Hematopoietic multipotent progenitor cell treated with erythropoietin and hydrocortisone succinate and interleukin-3 and kit ligand, for 6 days (in vitro differentiated cells): ENCODE results near the gene SYVN1.
"Not testable (repeated sequence)": the region's sequence is repeated elsewhere in the genome, so short reads cannot be mapped to it uniquely, and the experiment has no call there.

ENCODE experiments used
- DNase-seq: peaks from one replicate; pipeline ENCODE4 v3.0.0-alpha.2; 2015

SYVN1 gene

DNA sequence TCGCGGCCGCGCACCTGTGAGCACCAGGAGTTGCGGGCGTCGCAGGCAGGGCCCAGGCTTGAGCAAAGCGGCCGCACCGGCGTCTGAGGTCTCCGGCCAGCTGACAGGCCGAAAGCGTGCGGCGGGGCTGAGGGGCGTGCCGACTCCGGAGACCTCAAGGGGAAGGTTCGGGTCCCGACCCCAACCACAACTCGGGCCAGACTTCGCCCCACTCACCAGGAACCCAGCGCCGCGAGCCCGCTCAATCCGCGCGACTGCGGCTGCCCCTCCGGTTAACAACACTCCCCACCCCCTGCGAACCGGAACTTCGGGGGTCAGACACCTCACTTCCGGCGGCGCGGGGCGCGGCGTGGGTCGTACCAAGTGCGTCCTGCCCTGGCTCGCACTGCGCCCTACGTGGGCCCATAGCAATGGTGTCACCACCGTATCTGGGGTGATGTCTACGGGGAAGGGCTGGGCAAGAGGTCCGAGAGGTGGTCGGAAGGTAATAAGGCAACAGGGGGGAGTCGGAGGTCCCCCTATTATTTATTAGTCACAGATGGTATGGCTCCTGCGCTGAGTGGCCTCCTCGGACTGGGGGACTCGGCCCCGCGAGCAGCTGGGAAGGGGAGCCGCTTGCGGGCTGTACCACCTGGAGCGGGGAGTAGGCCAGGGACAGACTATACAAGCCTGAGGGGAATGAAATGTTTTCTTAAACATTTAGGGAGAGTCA is at the start of gene SYVN1:
Gene SYVN1 (minus strand): TSS at position 280 of the 712 bp plus-strand sequence. CDS start 918 bp downstream, outside the sequence.
- peak; percentile 94 for DNase-seq

DNA sequence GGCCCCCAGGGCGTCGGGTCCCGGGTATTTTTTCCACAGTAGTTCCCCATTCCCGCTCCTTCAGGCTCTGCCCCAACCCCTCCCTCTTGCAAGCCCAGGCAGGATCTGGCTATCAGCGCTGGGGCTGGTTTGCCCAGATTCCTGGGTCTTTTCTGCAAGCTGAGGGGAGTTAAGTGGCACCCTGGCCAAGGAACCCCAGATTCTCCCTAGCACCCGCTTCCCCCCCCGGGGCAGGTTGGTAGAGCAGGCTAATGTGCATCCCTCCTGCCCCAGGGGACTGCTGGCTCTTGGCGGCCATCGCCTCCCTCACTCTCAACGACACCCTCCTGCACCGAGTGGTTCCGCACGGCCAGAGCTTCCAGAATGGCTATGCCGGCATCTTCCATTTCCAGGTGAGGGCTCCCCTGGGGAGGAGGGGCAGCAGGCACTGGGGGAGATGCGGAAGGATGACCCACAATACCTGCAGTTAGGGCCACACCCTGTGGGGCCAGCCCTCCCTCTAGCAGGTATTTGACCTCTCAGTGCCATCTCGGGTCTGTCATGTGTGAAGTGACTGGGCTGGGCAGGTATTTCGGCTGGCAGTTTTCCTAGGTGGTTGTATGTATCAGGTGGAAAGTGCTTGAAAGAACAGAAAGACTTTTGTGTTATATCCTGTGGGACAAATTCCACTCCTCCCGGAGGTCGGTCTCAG is 49.0 kb upstream of the SYVN1 start:
- no peak for DNase-seq

DNA sequence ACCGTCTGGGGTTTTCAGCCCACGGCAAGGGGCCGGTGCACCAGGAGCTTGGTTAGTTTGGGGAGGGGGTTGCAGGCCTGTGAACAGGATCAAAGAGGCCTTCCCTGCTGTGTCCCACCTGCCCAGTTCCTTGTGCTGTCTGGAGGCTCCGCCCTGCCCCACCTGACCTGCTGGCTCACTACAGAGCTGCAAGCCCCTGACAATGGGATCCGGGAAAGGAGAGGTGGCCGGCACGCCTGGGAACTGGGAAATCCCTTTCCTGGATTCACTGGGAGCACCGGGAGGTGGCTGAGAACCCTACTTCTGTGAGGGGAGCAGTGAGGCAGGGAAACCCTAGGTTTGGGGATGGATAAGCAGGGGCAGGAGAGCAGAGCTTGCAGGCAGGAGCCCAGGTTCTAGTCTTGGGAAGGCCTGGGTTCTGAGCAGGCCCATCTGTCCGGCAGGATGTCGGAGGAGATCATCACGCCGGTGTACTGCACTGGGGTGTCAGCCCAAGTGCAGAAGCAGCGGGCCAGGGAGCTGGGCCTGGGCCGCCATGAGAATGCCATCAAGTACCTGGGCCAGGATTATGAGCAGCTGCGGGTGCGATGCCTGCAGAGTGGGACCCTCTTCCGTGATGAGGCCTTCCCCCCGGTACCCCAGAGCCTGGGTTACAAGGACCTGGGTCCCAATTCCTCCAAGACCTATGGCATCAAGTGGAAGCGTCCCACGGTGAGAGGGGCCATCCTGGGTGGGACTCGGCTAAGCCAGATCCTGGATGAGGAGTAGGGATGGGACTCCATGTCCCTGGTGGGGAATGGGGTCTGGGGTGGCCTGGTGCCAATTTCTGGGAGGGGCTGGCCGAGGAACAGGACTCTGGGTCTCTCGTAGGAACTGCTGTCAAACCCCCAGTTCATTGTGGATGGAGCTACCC is 48.2 kb upstream of the SYVN1 start:
- peak; percentile 53 for DNase-seq

DNA sequence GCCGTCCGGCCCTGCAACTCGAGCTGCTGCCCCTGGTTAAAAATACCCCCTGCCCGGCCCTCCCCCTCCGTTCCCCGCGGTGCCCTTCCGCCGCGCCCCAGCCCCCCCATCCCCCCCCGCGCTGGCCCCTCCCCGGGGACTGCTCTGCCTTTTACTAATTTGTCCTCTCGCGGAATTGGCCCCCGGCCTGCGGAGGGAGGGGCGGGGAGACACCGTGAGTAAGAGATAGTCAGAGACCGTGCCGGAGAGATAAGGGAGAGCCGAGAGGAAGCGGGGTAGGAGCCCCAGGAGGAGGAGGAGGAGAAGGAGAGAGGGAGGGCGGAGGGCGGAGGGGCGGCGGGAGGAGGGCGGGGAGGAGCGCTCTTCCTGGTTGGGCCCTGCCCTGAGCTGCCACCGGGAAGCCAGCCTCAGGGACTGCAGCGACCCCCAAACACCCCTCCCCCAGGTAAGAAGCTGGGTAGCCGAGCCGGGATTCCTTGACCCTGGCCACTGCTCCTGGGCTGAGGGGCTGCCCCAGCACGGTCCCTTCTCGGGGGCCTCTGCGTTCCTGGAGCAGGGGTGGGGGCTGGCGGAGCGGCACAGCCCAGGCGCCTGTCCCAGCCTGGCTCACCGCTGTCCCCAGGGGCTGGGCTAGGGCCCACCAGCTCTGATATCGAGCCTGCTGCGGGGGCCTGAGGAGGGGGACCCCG is 47.4 kb upstream of the SYVN1 start, which contains the start of gene CAPN1:
Gene CAPN1 (plus strand): TSS at position 360 of the 689 bp plus-strand sequence. CDS start 774 bp downstream, outside the sequence.
- DNase-seq: peak; percentile 98

DNA sequence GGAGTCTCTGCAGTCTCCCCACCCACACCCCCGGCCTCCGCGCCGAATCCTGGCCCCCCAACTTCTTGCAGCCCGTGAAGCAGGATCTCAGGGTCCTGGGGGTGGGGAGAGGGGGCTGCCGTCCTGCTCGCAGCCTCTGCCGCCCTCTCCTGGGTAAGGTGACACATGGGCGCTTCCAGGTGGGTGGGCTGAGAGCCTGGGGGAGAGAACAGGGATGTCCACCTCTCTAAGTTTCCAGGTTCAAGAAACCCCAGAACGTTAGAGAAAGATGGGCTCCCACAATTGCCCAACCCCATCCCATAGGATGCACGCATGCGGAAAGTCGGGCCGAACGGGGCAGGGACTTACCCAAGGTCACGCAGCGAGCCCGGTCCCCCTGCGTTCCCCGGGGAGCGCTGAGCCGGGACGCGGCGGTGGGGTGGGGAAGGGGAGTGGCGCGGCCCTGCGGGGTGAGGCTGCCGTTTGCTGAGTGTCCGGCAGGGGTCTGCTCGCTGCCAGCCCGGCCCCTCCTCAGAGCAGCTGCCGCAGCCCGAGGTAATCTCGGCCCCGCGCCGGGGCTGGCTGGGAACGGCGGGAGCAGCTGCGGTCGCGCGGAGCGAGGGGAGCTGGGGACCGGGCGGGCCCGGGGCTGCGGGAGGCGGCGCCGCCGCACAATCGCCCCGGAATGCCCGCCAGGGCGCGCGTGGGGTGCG is 46.7 kb upstream of the SYVN1 start:
- DNase-seq: peak; percentile 76

DNA sequence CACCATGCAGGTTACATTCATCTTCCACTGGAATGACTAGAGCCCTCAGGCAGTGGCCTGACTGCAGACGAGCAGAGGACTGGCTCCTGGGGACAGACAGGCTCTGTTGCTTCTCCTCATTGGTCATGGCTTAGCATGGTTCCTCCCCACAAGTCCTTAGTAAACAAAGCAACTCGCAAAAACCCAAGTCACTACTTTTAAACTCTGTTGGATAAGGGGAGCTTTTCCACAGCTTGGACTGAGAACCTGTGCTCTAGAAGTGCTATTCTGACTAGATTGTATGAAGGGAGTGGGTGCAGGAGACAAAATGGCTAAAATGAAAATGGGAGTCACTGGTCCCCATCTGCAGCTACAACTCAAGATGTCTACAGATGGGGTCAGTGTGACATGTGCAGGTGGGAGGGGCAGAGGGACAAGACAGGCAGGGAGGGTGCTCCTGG is 40.3 kb upstream of the SYVN1 start:
- DNase-seq: not testable (repeated sequence)

DNA sequence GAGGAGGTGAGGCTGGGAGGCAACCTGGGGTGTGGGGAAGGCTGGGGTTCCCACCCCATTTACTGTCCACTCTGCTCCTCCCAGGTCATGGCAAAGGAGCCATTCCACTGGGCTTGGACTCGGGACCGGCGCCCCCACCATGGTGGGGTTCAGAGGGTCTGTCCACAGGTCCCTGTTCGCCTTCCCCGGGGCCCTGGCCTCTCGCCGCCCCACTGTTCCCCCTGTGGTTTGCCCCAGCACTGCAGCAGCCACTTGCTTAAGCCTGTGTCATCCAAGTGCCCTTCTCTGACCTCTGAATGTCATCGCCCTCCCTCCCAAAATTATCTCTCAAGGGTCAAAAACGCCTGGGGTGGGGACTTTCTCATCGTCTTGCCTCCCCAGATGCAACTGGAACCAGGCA is 38.3 kb upstream of the SYVN1 start:
- DNase-seq: no peak

DNA sequence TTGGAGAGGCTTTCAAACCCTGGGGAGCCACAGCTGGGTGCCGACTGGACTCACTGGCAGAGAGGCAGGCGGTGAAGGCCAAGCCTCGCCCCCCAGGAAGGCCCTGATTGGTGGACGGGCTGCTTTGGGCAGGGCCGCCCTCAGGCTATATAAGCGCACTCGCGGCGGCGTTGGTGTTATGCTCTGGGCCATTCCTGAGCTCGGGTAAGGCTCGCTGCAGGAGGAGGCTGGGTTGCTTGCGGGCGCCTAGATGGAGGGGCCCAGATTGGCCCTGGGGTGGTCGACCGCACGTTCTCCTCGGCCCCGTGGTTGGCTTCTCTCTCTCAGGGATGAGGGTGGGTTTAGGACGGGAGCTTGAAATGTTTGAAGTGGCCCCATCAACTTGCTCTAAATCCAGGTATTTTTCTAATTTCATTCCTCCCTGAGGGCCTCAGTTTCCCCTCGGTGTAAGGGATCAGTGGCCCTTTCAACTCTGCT is 35.8 kb upstream of the SYVN1 start, which contains the start of gene SPDYC:
Gene SPDYC (plus strand): TSS at position 176 of the 477 bp plus-strand sequence. CDS start 1,125 bp downstream, outside the sequence.
- DNase-seq: peak; percentile 67

DNA sequence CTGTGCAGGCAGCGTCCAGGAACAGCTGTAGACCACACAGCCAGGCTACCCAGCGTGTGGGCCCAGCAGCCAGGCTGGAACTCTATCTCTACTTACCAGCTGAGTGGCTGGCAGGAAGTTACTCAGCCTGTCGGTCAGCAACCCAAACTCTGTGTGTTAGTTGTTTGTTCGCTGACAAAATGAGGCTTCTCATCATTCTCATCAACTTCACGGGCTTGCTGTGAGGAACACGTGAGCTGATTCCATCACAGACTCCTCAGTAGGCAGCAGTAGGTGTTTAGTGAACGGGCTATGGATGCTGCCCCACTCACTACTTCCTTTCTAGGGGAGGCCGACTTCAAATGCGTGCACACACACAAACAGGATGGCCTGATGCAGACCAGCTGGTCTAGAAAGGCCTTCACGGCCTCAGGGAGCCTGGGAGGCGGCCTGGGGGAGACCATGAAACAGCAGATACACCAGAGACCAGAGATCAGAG is 34.9 kb upstream of the SYVN1 start:
- DNase-seq: peak; percentile 97

DNA sequence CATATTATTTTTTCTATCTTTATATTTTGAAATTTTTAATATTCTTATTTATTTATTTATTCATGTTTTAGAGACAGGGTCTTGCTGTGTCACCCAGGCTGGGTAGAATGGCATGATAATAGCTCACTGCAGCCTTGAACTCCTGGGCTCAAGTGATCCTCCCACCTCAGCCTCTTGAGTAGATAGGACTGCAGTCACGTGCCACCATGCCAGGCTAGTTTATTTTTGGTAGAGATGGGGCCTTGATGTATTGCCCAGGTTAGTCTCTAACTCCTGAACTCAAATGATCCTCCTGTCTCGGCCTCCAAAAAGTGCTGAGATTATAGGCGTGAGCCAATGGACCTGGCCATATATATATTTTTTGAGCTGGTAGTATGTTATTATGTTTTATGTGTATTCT is 33.3 kb upstream of the SYVN1 start:
- no peak for DNase-seq

DNA sequence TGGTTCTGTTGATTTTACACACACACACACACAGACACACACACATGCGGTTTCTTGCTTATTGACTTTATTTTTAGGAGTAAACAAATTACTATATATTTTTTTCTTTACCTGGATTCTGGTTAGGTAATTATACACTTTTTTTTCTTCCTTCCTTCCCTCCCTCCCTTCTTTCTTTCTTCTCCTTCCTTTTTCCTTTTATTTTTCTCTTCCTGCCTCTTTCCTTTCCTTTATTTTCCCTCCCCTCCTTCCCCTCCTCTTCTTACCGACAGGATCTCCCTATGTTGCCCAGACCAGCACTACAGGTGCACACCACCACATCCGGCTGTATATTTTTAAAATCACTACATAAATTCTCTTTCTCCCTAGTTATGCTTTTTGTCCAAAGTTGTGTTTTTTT is 32.6 kb upstream of the SYVN1 start:
- DNase-seq: no peak

DNA sequence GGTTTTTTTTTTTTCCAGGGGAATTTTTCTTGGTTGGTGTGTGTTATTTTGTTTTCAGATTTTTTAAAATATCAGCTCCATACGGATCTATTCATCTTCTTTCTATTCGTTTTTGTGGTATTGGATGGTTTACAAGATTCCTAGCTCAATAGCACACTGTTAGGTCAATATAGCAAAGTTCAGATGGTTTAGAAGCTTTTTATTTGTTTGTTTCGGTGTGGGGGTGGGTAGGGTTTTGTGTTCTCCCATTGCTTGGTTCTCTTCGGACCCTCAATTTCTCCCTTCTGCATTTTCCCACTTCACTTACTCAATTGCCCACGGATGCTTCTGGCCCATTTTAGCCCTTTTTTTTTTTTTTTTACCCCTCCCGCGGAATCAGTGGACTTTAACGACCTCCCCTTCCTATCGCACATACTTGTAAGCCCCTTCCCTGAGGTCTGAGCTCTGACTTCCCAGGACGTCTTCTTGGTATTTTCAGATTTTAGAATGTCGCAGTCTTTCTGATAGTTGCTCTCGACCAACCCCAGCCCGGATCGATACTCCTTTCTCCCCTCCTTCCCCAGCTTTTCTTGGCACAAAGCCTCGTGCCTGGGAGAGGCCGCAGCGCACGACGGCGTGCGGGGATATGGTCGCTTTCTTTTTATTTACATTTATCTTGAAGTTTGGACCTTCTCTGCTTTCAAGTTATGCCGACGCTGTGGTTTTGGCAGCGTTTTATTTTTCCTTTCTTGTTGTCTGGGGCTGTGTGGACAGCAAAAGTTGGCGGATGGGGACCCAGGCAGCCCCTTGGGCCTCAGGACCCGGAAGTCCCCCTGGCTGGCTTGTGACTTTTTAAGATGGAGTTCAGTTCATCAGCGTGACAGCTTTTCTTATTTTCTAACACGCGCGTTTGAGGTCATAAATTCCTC is 31.3 kb upstream of the SYVN1 start:
- no peak for DNase-seq

DNA sequence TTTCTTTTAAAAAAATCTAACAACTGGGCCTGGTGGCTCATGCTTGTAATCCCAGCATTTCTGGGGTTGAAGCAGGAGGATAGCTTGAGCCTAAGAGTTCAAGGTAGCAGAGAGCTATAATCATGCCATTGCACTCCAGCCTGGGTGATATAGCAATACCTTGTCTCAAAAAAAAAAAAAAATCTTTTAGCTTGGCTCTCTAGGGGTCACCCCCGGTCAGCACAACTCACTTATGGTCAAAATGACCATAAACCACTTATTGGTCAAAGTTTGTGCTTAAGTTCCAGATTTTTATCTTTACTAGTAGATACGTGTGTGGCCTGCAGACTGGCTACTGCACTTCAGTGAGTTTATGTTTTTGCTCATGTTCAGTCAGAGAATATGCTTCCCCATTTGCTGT is 29.4 kb upstream of the SYVN1 start:
- no peak for DNase-seq

DNA sequence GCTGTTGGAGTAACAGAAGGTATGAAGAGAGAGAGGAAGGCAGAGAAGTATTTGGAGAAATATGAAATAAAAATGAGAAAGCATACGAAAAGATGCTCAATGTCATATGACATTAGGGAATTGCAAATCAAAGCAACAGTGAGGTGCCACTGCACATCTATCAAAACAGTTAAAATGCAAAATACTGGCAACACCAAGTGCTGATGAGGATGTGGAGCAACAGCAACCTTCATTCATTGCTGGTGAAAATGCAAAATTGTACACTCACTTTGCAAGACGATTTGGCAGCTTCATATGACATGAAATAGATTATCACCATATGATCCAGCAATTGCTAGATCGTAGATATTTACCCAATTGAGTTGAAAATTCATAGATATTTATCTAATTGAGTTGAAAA is 26.3 kb upstream of the SYVN1 start:
- no peak for DNase-seq

DNA sequence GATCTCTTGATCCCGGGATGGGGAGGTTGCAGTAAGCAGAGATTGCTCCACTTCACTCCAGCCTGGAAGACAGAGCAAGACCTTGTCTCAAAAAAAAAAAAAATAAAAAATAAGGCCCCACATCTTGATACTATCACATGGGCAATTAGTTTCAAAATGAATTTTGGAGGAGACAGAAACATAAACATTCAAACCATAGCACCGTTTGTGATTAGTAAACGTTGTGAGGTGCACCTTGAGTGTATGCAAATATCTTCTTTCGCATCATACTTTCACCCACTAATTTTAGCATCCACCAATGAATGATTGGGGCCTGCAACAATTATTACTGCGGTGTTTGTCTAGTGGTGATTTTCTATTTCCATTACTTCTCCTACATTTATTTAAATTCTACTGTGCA is 24.7 kb upstream of the SYVN1 start:
- DNase-seq: no peak

DNA sequence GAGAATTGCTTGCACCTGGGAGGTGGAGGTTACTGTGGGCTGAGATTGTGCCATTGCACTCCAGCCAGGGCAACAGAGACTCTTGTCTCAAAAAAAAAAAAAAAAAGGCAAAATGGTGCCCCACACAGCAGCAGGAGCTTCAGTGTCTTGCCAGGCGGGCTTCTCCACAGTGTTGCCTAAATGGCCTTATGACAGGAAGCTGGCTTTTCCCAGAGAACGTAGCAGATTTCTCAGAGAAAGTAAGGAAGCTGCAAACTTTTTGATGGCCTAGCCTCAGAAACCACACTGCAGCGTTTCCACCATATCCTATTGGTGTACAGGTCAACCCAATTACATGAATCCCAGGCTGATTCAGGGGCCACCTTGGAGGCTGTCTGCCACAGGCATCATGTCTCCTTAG is 23.0 kb upstream of the SYVN1 start:
- DNase-seq: no peak

DNA sequence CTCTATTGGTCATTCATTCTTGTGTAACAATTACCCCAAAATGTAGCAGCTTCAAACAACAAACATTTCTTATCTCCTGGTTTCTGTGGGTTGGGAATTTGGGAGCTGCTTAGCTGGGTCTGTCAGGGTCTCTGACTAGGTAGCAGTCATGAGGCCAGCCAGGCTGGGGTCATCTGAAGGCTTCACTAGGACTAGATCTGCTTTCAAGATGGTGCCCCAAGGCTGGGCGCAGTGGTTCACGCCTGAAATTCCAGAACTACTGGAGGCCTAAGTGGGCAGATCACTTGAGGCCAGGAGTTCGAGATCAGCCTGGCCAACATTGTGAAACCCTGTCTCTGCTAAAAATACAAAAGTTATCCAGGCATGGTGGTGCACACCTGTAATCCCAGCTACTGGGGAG is 22.6 kb upstream of the SYVN1 start:
- DNase-seq: no peak

DNA sequence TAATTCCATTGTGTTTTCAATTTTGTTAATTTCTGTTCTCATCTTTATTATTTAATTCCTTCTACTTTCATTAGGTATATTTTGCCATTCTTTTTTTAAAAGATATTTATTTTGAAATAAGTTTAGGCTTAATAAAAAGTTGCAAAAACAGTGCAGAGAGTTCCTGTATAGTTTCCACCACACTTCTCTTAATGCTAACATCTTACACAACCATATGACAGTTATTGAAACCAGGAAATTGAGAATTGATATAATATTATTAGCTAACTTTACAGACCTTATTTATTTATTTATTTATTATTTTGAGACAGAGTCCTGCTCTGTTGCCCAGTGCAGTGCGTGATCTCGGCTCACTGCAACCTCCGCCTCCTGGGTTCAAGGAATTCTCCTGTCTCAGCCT is 21.9 kb upstream of the SYVN1 start:
- no peak for DNase-seq

DNA sequence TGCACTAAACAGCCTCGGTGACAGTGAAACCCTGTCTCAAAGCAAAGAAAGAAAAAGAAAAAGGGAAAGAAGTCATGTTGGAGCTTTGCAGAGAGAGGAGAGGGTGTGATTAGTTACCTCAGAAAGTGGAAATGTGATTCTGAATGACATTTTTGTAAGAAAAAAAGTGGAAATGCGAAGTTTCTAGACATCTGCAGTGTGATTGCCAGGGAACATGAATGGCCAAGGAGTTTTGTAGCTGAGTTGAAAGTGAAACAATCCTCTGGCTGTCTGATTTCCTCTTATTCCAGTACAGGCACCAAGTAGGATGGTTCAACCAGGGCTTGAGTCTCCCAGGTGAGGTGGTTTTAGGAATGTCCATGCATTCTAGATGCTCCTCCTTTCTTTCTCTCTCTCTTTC is 17.8 kb upstream of the SYVN1 start:
- no peak for DNase-seq

DNA sequence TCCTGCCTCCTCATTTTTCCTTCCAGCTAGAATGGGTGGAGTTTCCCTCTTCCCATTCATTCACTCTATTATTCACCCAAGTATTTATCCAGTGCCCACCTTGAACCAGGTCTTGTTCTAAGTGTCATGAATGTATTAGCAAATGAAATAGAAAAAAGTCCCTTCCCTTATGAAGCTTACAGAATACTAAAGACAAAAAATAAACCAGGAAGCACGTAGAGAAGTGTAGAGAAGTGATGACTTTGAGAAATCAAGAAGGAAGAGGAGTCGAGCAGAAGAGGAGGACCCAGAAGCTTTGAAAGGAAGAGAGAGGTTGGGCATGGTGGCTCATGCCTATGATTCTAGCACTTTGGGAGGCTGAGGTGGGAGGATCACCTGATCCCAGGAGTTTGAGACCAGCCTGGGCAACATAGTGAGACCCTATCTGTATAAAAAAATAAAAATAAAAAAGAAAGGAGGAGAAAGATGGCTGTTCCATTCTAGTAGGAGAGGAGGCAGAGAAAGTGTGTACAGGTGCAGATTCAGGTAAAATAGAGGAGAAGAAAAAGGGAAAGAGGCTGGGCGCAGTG is 17.1 kb upstream of the SYVN1 start:
- no peak for DNase-seq
